GM23338 (cell line): ENCODE results near the gene PRELP. TPM values are rescaled to one million over a fixed set of nuclear protein-coding genes. Genes with fewer than 3 reads are reported as not detected.
A peak's percentile ranks its signal among the peaks of the same experiment; 100 is the strongest.

Experiments used
- ATAC-seq: fragments of 200-7000 bp; cut with Tn5 transposase; 3 replicates; pipeline ENCODE4 v1.9.1; 2020
- DNase-seq: peaks from one replicate; pipeline ENCODE4 v3.0.0-alpha.2; 2015; ENCODE audit warnings: low spot score
- H2AFZ ChIP-seq: fragments of 200-600 bp; sonication (generic); 2 replicates; pipeline ENCODE4 v1.8.0; 2016; ENCODE audit warnings: antibody characterized with exemption, mild to moderate bottlenecking, moderate library complexity
- H3F3A ChIP-seq: fragments of 200-600 bp; sonication (generic); replicated peaks from 2 replicates; pipeline ENCODE4 v1.8.0; 2017; ENCODE audit warnings: antibody characterized with exemption, mixed run types, low read depth
- H3K27ac ChIP-seq: fragments of 200-600 bp; sonication (generic); 2 replicates; pipeline ENCODE4 v1.6.1; 2016; ENCODE audit warnings: low read depth
- H3K27me3 ChIP-seq: fragments of 200-600 bp; sonication (generic); 2 replicates; pipeline ENCODE4 v1.8.0; 2016; ENCODE audit warnings: mild to moderate bottlenecking, mixed run types, moderate library complexity; ENCODE audit not compliant: insufficient read depth
- H3K36me3 ChIP-seq: fragments of 200-600 bp; sonication (generic); 2 replicates; pipeline ENCODE4 v1.8.0; 2016; ENCODE audit warnings: mild to moderate bottlenecking; ENCODE audit not compliant: insufficient read depth
- H3K4me1 ChIP-seq: fragments of 200-600 bp; sonication (generic); 2 replicates; pipeline ENCODE4 v1.8.0; 2016; ENCODE audit warnings: mild to moderate bottlenecking, moderate library complexity; ENCODE audit not compliant: insufficient read depth
- H3K4me2 ChIP-seq: fragments of 200-600 bp; sonication (generic); 2 replicates; pipeline ENCODE4 v1.7.1; 2017; ENCODE audit warnings: mixed run types
- H3K4me3 ChIP-seq: fragments of 200-600 bp; sonication (generic); 2 replicates; pipeline ENCODE4 v1.6.1; 2016; ENCODE audit warnings: mixed run types
- H3K79me2 ChIP-seq: fragments of 200-600 bp; sonication (generic); replicated peaks from 2 replicates; pipeline ENCODE4 v1.8.0; 2017; ENCODE audit warnings: mild to moderate bottlenecking; ENCODE audit not compliant: insufficient read depth
- H3K9me2 ChIP-seq: fragments of 200-600 bp; sonication (generic); 2 replicates; pipeline ENCODE4 v1.8.0; 2017; ENCODE audit not compliant: insufficient read depth
- H4K20me1 ChIP-seq: fragments of 200-600 bp; sonication (generic); replicated peaks from 2 replicates; pipeline ENCODE4 v1.8.0; 2017; ENCODE audit warnings: mild to moderate bottlenecking; ENCODE audit not compliant: insufficient read depth
- H3K27ac Mint-ChIP-seq: 2 replicates; pipeline ENCODE4 v1.8.0; 2020; ENCODE audit warnings: inconsistent platforms, mild to moderate bottlenecking, moderate library complexity, mixed read lengths
- H3K27me3 Mint-ChIP-seq: 3 replicates; pipeline ENCODE4 v1.8.0; 2022; ENCODE audit warnings: low read depth, mild to moderate bottlenecking, moderate library complexity, mixed read lengths, inconsistent platforms; ENCODE audit not compliant: insufficient read depth, poor library complexity
- H3K36me3 Mint-ChIP-seq: 3 replicates; pipeline ENCODE4 v1.8.0; 2021; ENCODE audit warnings: low read depth, mild to moderate bottlenecking, inconsistent platforms, moderate library complexity, mixed read lengths
- H3K4me1 Mint-ChIP-seq: 3 replicates; pipeline ENCODE4 v1.8.0; 2020; ENCODE audit warnings: mild to moderate bottlenecking, inconsistent platforms, mixed read lengths
- H3K4me3 Mint-ChIP-seq: 3 replicates; pipeline ENCODE4 v1.8.0; 2021; ENCODE audit warnings: moderate library complexity, mild to moderate bottlenecking, inconsistent platforms, mixed read lengths
- H3K9me3 Mint-ChIP-seq: 3 replicates; pipeline ENCODE4 v1.8.0; 2020; ENCODE audit warnings: moderate library complexity, mild to moderate bottlenecking, inconsistent platforms, mixed read lengths
- CREB1 ChIP-seq: fragments of 250-450 bp; sonication (Bioruptor Pico); IDR thresholded peaks from 2 replicates; pipeline ENCODE4 v1.5.0; 2020; ENCODE audit warnings: low read depth, mild to moderate bottlenecking, moderate library complexity
- CTCF ChIP-seq, 2 experiments: fragments of 200-600 bp in 1 of 2; sonication (generic) in 1 of 2; conservative IDR thresholded peaks; 2 replicates each; pipeline versions ENCODE4 v1.5.1 to v1.6.1; 2016 to 2017; ENCODE audit warnings: antibody characterized with exemption in 2 of 2, low read depth in 2 of 2, mild to moderate bottlenecking in 2 of 2, moderate library complexity in 1 of 2
- ETS1 ChIP-seq: IDR thresholded peaks from 2 replicates; pipeline ENCODE4 v1.6.1; 2016; ENCODE audit warnings: antibody characterized with exemption
- EZH2 ChIP-seq: fragments of 200-600 bp; sonication (generic); IDR thresholded peaks from one replicate; pipeline ENCODE4 v1.8.0; 2017; ENCODE audit warnings: antibody characterized with exemption, mild to moderate bottlenecking, low read depth; ENCODE audit not compliant: unreplicated experiment
- EZH2phosphoT487 ChIP-seq: fragments of 200-600 bp; sonication (generic); IDR thresholded peaks from one replicate; pipeline ENCODE4 v1.8.1; 2018; ENCODE audit warnings: antibody characterized with exemption; ENCODE audit not compliant: unreplicated experiment
- JUNB ChIP-seq: IDR thresholded peaks from one replicate; pipeline ENCODE4 v1.6.1; 2016; ENCODE audit warnings: antibody characterized with exemption; ENCODE audit not compliant: unreplicated experiment
- NANOG ChIP-seq: IDR thresholded peaks from 2 replicates; pipeline ENCODE4 v1.6.1; 2016; ENCODE audit warnings: antibody characterized with exemption, borderline replicate concordance
- POLR2AphosphoS5 ChIP-seq: IDR thresholded peaks from 2 replicates; pipeline ENCODE4 v1.6.1; 2016; ENCODE audit warnings: antibody characterized with exemption, low read depth
- REST ChIP-seq: IDR thresholded peaks from one replicate; pipeline ENCODE4 v1.6.1; 2018; ENCODE audit warnings: antibody characterized with exemption; ENCODE audit not compliant: unreplicated experiment
- STAT1 ChIP-seq: IDR thresholded peaks from one replicate; pipeline ENCODE4 v1.6.1; 2016; ENCODE audit warnings: antibody characterized with exemption; ENCODE audit not compliant: unreplicated experiment
- ZNF114 ChIP-seq: fragments of 250-450 bp; sonication (Bioruptor Pico); IDR thresholded peaks from 2 replicates; pipeline ENCODE4 v1.5.0; 2020; ENCODE audit warnings: mild to moderate bottlenecking, moderate library complexity
- ZNF331 ChIP-seq: fragments of 250-450 bp; sonication (Bioruptor Pico); IDR thresholded peaks from 2 replicates; pipeline ENCODE4 v1.5.0; 2020; ENCODE audit warnings: low read depth, mild to moderate bottlenecking, moderate library complexity
- ZNF462 ChIP-seq: fragments of 250-450 bp; sonication (Bioruptor Pico); IDR thresholded peaks from 2 replicates; pipeline ENCODE4 v1.5.0; 2020; ENCODE audit warnings: mild to moderate bottlenecking, moderate library complexity
- polyA plus RNA-seq: library from polyadenylated mRNA; unstranded; fragments of >200 nt; fragmentation: Nextera tagmentation; extraction: Ambion mirVana; gene quantifications from 2 replicates; pipeline ENCODE4 v1.2.1, GENCODE V29; 2016
- total RNA-seq: library from RNA; depleted of rRNA; stranded (reverse); fragments of >200 nt; shearing (Covaris generic); gene quantifications from 2 replicates; pipeline ENCODE4 v1.2.3, GENCODE V29; 2014

Gene PRELP
- total and polyA plus RNA-seq, 2 experiments from 2014 or later: 0.03 TPM

- Histone ChIP-seq H3K27me3 (peaks cover 60% of the 10 kb centered on the region), H3F3A (no peaks in the 10 kb centered on the region), H3K4me1 (peaks cover 47% of the 10 kb centered on the region), H3K27ac (no peak overlapping the region), H3K9me2 (no peaks in the 10 kb centered on the region), H3K79me2 (no peaks in the 10 kb centered on the region), H3K4me3 (peak overlapping the region; percentile 43), H4K20me1 (no peaks in the 10 kb centered on the region), H3K4me2 (peak overlapping the region; percentile 73), H2AFZ (peak overlapping the region; percentile 90), H3K36me3 (no peaks in the 10 kb centered on the region)
- peaks cover 54% of the 10 kb centered on the region for H3K27me3 Mint-ChIP-seq
- DNase-seq (no peak), ATAC-seq (peak; percentile 8)
- no peak overlapping the region for H3K27ac Mint-ChIP-seq
- H3K4me1 Mint-ChIP-seq: peaks cover 63% of the 10 kb centered on the region
- no peak overlapping the region for H3K4me3 Mint-ChIP-seq
- no peak for TF ChIP-seq ETS1
- no peak for TF ChIP-seq STAT1
- TF ChIP-seq JUNB: no peak
- TF ChIP-seq REST: no peak
- no peak for TF ChIP-seq CREB1 (CRISPR knock-in tag)
- no peak for TF ChIP-seq NANOG
- no peak for TF ChIP-seq ZNF114 (CRISPR knock-in tag)
- TF ChIP-seq POLR2AphosphoS5: no peak
- TF ChIP-seq CTCF (conservative IDR thresholded peaks at IDR 0.05; ENCODE audit: low read depth in 2 of 2): no peak
- no peak for TF ChIP-seq ZNF331 (CRISPR knock-in tag)
- no peak for TF ChIP-seq EZH2phosphoT487
- no peak for TF ChIP-seq EZH2
- TF ChIP-seq ZNF462 (CRISPR knock-in tag): no peak
- H3K36me3 Mint-ChIP-seq: no peaks in the 10 kb centered on the region; the same call in 2 of the 3 replicates
- no peaks in the 10 kb centered on the region; the same call in 2 of the 3 replicates for H3K9me3 Mint-ChIP-seq
These were observed 37.4 kb downstream of the PRELP start for GRCh38 chr1:203512848-203513584.
